CD4-positive, alpha-beta T cell treated with Interleukin-6 at 100 ng/mL for 8 hours (primary cell): ENCODE results near the gene SMIM13.

Source experiments
- DNase-seq: peaks from one replicate; pipeline ENCODE4 v3.0.0-alpha.2; 2020; ENCODE audit warnings: mixed read lengths, low spot score

SMIM13 gene

GRCh38 chr6:11153447-11153846, 59.8 kb downstream of the SMIM13 start:
- DNase-seq = no peak

- DNase-seq = no peak
These were observed 62.0 kb downstream of the SMIM13 start for GRCh38 chr6:11155589-11155988.

- no peak for DNase-seq
These were observed 66.6 kb downstream of the SMIM13 start for GRCh38 chr6:11160199-11160598.

GRCh38 chr6:11161031-11161956, 67.7 kb downstream of the SMIM13 start:
- no peak for DNase-seq

DNA sequence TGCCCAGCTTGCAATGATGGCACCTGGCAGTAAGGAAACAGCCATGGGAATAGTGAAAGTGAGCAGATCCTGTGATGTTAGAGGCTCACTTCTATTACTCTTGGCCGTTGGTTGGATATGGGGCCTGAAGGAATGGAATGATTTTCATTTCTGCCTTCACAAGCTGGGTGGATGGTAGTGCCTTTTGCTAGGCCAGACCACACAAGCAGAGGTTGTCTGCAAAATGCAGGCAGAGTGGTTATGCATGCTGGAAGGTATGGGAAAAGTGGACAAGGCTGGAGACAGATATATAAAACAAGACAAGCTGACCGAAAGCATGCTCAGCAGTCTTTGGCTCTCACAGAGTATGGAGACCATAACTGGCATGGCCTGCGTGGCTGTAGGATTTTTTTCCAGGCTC, 68.6 kb downstream of the SMIM13 start:
- DNase-seq = no peak

GRCh38 chr6:11163932-11164331, 70.3 kb downstream of the SMIM13 start:
- no peak for DNase-seq

DNA sequence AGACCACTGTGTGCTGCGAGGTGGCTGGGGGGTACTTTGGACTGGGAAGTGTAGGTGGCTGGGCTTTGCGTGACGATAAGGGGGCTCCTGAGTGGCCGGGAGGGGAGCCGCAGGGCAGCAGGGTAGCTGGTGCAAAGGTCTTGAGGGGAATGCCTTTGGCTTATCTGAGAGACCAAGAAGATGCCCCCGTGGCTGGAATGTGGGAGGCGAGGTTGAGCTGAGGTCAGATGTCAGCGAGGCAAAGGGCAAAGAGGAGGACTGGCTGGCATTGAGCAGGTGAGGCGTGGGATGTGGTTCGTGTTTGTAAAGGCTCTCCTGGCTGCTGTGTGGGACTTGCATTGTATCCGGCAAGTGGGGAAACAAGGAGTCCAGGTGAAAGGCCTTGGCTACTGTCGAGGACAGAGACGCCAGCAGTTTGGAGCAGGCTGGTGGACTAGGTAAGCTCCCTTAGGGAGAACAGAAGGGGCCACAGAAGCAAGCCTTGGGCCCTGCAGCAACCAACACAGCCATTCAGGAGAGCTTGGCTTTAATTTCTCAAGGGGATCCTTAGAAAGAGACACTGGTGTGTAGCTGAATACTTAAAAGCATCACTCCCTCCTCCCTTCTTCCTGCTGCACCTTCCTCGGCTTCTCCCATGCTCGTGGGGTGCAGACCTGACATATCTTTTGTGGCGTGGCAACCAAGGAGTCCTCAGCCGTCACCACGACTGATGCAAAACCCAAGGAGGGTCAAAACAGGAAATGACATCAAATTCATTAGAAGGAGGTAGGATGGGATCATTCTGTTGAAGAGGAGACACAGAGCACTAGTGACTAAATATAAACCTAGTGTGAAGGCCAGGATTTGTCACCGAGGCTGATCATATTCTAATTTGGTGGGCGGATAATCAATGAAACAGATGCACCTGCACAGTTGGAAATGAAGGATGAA, 71.3 kb downstream of the SMIM13 start:
- no peak for DNase-seq

DNA sequence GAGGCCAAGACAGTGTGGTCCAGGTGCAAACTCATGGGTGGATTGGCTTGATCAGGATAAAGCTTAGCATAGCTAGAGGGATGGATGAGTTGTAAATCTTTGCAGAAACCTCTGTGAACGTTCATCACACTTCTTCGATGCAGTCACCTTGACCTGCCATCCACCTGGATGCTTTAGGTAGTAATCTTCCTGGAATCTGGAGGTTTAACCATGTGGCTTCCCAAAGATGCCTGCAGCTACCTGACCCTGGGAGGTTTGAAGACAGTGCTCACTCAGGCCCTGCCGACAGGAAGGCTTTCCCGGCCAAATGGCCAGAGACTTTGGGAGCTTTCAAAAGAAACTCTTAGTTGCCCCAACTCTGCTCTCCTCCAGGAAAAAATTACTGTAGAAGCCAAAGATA, 73.3 kb downstream of the SMIM13 start:
- no peak for DNase-seq

- no peak for DNase-seq
These were observed 74.5 kb downstream of the SMIM13 start for GRCh38 chr6:11168091-11168635.

- no peak for DNase-seq
These were observed 78.3 kb downstream of the SMIM13 start for GRCh38 chr6:11171952-11172351.

GRCh38 chr6:11172501-11173327, 79.1 kb downstream of the SMIM13 start:
- DNase-seq = peak; percentile 62

- no peak for DNase-seq
These were observed 80.6 kb downstream of the SMIM13 start for GRCh38 chr6:11174242-11174611.

DNA sequence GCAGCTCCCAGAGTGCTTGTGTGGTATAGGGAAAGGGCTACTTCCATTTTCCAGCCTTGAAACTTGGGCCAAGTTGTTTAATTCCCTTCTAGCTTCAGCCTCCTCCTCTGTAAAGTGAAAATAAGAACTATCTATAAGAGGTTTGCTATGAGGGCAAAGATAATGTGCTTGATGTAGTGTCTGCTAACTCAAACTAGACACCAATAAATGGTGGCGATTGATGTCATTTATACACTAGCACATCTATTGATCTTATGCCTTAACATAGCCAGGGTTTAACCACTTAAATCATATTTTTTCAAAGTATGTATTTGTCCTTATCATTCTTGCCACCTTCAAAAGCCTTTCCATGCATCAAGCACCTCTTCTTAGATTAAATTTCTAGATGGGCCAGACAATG, 83.6 kb downstream of the SMIM13 start:
- DNase-seq = no peak

DNA sequence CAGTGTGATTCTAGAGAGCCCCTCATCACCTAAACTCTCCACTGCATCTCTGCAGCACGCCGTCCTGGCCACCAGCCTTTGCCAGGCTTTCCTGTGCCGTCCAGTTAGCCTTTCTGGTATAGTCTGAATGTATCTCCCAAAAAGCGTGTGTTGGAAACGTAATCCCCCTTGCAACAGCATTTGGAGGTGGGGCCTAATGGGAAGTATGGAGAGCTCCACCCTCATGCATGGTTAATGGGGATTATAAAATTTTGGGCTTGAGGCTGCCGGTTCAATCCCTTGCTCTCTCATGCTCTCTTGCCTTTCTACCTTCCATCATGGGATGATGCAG, 85.4 kb downstream of the SMIM13 start:
- no peak for DNase-seq

- no peak for DNase-seq
These were observed 86.0 kb downstream of the SMIM13 start for GRCh38 chr6:11179419-11180202.

DNA sequence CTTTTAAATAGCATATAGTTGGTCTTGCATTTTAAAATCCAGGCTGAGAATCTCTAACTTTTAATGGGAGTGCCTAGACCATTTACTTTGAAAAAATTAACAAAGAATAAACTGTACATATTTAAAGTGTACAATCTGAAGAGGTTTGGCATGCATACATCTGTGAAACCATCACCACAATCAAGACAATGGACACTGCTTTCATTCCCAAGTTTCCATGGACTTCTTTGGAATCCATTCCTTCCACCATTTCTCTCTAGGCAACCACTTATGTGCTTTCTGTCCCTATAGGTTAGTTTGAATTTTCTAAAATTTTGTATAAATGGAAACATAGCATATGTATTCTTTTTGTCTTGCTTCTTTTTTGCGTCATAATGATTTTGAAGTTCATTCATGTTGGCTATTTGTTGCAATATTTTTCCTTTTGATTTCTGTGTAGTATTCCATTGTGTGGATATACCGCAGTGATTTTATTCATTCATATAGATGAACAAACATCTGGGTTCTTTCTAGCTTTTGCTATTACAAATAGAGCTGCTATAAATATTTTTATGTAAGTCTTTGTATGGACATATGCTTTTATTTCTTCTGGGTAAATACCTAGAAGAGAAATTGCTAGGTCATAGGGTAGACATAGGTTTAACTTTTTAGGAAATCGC, 88.0 kb downstream of the SMIM13 start:
- no peak for DNase-seq

DNA sequence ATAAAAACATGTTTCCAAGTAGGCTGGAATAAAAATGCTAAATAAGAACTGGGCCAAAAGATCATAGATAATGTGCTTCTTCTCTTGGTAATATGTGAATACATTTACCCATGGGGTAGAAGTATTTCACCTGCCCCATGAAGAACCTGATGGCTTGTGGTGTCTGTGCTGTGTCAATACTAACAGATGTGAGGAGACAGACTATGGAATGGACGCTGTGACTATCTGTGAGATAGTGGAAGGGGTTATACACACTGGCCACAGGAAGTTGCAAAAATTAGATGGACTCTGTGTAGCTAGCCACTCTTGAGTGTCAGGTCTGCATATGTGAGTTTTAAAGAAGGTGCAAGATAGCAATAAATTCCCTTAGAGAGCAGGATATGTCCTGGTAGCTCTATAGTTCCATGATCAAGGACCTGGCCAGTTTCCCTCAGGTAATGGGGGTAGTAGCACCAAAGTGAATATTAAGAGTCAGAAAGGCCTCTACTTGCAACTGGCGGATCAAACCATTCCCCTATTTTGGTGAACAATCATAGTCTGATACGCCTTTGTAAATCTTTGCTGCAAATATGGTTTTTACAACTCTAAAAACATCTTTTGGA, 90.2 kb downstream of the SMIM13 start:
- DNase-seq = no peak

DNA sequence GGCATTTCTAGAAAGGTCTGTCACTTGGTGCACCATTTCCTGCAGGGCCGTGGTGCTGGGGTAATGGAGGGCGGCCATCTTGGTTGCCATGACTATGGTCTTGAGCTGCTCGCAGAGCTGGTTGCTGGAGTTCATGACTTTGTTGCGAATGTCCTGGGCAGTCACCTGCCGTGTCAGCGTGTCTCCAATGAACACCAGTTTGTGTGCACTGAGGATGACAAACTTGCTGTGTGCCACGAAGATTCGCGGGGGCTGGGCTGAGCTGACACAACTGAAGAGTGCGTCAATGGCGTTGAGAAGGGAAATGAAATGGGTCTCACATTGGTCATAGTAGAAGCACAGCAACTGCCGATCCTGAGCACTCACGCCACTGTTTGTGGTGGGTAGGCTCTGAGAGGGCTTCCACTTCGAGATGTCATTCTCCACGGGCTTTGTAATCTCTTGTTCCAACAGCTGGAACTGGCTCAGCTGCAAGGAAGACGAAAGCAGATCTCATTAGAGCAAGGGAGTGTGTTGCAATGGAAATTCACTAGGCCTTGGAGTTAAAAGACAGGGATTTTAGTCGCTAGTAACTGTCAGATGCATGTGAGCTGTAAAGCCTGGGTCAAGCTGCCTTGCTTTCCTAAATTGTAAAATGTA, 91.7 kb downstream of the SMIM13 start:
- no peak for DNase-seq

DNA sequence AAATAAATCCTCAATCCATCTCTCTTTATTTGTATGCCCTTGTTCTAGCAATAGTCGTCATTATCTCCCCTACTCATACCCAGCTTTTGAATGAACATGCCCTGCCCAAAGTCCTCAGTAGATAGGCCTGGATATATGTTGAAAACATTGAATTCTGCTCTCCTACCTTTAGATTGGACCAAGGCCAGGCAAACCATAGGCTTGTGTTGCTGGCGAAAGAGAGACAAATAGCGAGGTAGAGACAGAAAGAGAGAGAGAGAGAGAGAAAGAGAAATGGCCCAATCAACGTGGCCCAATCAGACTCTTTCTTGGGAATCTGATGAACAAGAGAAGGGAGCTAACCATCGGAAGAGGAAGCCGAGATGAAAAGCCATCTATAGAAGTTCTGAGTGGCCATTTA, 93.7 kb downstream of the SMIM13 start:
- no peak for DNase-seq
